Kidney epithelial cell (primary cell): ENCODE results near the gene POLR1B. TPM values are rescaled to one million over a fixed set of nuclear protein-coding genes. Genes with fewer than 3 reads are reported as not detected.
"Not testable (repeated sequence)": the region's sequence is repeated elsewhere in the genome, so short reads cannot be mapped to it uniquely, and the experiment has no call there.

Source experiments
- DNase-seq: peaks from one replicate; pipeline ENCODE4 v3.0.0-alpha.2; 2010; ENCODE audit warnings: low read depth
- H3K27me3 ChIP-seq: 2 replicates; pipeline ENCODE4 v1.6.0; 2011; ENCODE audit warnings: low read length; ENCODE audit not compliant: control insufficient read depth, insufficient read depth
- H3K36me3 ChIP-seq: 2 replicates; pipeline ENCODE4 v1.5.1; 2011; ENCODE audit warnings: low read length; ENCODE audit not compliant: control insufficient read depth, insufficient read depth
- H3K4me3 ChIP-seq: 2 replicates; pipeline ENCODE4 v1.5.1; 2011; ENCODE audit warnings: low read depth, mild to moderate bottlenecking, control low read depth, low read length
- total RNA-seq: library from RNA; depleted of rRNA; stranded (reverse); fragments of >200 nt; gene quantifications from 2 replicates; pipeline ENCODE4 v1.2.3, GENCODE V29; 2015
- TF ChIP-seq, protein P1 (sequence below): IDR thresholded peaks from 2 replicates; pipeline ENCODE4 v1.5.1; 2011; ENCODE audit warnings: mild to moderate bottlenecking, moderate library complexity, low read length, control low read depth, inconsistent platforms; ENCODE audit not compliant: insufficient read depth, poor library complexity, severe bottlenecking

POLR1B gene
- total RNA-seq, 1 donor from 2014 or later = 20.8 TPM

DNA sequence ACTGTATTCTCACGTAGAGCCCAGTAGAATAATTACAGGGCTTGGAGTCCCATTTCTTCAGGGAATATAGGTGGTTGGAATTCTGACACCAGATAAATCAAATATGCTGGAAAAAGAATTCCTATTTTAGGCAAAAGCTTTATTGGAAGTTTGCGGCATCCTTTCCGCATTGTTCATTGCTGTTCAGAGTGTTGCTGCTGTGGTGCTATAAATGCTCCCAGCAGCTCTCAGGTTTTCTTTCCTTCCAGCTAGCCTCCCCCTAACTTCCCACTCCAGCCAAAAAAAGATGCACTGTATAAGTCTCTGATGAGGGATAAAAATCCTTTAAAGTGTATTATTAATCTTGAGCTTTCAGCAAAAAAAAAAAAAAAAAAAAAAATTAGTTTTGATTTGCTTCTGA is 25.5 kb upstream of the POLR1B start:
- DNase-seq = no peak
- TF ChIP-seq, protein P1, sequence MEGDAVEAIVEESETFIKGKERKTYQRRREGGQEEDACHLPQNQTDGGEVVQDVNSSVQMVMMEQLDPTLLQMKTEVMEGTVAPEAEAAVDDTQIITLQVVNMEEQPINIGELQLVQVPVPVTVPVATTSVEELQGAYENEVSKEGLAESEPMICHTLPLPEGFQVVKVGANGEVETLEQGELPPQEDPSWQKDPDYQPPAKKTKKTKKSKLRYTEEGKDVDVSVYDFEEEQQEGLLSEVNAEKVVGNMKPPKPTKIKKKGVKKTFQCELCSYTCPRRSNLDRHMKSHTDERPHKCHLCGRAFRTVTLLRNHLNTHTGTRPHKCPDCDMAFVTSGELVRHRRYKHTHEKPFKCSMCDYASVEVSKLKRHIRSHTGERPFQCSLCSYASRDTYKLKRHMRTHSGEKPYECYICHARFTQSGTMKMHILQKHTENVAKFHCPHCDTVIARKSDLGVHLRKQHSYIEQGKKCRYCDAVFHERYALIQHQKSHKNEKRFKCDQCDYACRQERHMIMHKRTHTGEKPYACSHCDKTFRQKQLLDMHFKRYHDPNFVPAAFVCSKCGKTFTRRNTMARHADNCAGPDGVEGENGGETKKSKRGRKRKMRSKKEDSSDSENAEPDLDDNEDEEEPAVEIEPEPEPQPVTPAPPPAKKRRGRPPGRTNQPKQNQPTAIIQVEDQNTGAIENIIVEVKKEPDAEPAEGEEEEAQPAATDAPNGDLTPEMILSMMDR = no peak
- Histone ChIP-seq H3K27me3 (no peaks in the 10 kb centered on the region), H3K4me3 (no peak overlapping the region), H3K36me3 (peaks cover 2% of the 10 kb centered on the region)

DNA sequence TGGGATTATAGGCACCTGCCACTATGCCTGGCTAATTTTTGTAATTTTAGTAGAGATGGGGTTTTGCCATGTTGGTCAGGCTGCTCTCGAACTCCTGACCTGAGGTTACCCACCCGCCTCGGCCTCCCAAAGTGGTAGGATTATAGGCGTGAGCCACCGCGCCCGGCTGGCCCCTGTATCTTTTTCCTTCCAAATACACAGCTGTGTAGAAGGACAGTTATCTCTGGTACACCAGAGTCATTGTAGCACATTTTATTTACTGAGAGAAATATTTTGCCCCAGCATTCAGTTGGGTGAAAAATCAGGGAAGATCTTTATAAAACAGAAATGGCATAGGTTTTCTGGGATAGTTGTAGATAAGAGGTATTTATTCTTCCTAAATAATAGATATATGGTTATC is 23.5 kb upstream of the POLR1B start:
- Histone ChIP-seq H3K27me3 (no peaks in the 10 kb centered on the region), H3K36me3 (peaks cover 2% of the 10 kb centered on the region)
- DNase-seq = no peak

DNA sequence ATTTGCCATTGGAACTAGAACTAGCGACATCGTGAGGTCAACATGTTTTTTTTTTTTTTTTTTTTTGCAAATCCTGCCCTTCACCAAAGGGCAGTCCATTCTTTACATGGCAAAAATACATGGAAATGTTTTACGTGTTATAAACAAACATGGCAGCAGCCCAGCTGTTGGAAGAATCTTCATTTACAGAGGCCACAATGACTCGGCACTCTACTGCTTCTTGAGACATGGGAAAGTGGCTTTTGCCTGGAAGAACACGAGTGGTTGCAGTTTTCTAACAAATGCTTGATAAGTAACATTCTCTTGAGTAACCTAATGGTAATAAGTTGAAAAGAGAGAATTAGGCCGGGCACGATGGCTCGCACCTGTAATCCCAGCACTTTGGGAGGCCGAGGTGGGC is 22.8 kb upstream of the POLR1B start:
- DNase-seq = no peak
- TF ChIP-seq, protein P1 = no peak
- Histone ChIP-seq H3K36me3 (peaks cover 2% of the 10 kb centered on the region), H3K27me3 (no peaks in the 10 kb centered on the region), H3K4me3 (no peak overlapping the region)

More for the DNA sequence above, 23.5 kb upstream of the POLR1B start:
- TF ChIP-seq, protein P1 = no peak
- H3K4me3 ChIP-seq = no peak overlapping the region

DNA sequence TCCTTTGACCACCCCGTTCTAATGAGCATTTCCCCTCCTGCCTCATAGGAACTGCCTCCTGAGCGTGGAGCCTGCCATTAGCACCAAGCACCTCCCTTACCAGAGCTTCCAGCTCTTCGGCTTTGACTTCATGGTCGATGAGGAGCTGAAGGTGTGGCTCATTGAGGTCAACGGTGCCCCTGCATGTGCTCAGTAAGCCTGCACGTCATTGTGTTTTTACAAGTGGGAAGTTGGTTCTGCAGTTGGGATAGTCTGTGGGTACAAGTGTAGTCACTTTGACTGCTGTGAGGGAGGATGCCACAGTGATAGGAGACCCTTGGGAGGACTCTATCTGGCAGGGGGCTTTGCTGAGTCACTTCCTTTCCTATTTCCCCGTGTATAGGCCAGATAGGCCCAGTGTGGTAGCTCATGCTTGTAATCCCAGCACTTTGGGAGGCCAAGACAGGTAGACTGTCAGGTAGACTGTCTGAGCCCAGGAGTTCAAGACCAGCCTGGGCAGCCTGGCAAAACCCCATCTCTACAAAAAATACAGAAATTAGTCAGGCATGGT is 22.0 kb upstream of the POLR1B start:
- TF ChIP-seq, protein P1 = no peak

DNA sequence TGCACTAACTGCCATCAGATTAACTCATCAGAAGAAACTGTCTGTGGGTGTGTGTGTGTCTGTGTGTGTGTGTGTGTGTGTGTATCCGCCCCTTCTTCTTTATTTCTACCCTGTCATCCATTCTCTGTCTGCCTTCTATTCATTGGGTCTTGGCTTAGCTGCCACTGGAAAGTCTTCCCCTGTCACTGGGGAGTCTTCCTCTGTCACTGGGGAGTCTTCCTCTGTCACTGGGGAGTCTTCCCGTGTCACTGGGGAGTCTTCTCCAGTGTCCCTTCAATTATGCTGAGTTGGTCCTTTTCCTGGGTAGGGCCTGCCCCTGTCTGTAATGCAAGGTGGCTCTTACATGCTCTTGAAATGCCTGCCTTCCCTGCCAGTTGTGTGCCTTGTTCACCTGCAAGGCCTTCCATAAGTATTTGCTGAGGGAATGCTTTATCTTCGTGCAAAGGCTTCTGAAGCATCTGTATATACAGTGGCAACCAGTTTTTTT is 18.9 kb upstream of the POLR1B start:
- H3K27me3 ChIP-seq = no peaks in the 10 kb centered on the region
- TF ChIP-seq, protein P1 = no peak
- DNase-seq = no peak
- H3K36me3 ChIP-seq = peaks cover 2% of the 10 kb centered on the region
- H3K4me3 ChIP-seq = no peak overlapping the region

More for the DNA sequence above, 22.0 kb upstream of the POLR1B start:
- no peak overlapping the region for H3K4me3 ChIP-seq
- DNase-seq = no peak
- no peaks in the 10 kb centered on the region for H3K27me3 ChIP-seq
- peaks cover 2% of the 10 kb centered on the region for H3K36me3 ChIP-seq

DNA sequence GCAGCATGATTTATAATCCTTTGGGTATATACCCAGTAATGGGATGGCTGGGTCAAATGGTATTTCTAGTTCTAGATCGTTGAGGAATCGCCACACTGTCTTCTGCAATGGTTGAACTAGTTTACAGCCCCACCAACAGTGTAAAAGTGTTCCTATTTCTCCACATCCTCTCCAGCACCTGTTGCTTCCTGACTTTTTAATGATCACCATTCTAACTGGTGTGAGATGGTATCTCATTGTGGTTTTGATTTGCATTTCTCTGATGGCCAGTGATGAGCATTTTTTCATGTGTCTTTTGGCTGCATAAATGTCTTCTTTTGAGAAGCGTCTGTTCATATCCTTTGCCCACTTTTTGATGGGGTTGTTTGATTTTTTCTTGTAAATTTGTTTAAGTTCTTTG is 18.0 kb upstream of the POLR1B start:
- not testable (repeated sequence) for DNase-seq, H3K36me3 ChIP-seq, H3K27me3 ChIP-seq, H3K4me3 ChIP-seq
